WTC11 (cell line): Measurements from ENCODE around the gene GARIN3. TPM values are rescaled to one million over a fixed set of nuclear protein-coding genes. Genes with fewer than 3 reads are reported as not detected.

ENCODE experiments used
- ATAC-seq: fragments of 200-7000 bp; cut with Tn5 transposase; 2 replicates; pipeline ENCODE4 v1.10.0; 2021; ENCODE audit warnings: mild to moderate bottlenecking, moderate library complexity
- CTCF ChIA-PET: fragments of 300-600 bp; sonication (Branson Sonifier 250); formaldehyde crosslinking; loops from one replicate; lab custom pipeline; 2021; ENCODE audit warnings: antibody characterized with exemption; lab: Charles Lee
- POLR2A ChIA-PET: fragments of 350-600 bp; sonication (Branson Sonifier 250); formaldehyde crosslinking; loops from one replicate; lab custom pipeline; 2021; ENCODE audit warnings: antibody characterized with exemption; lab: Charles Lee
- DNase-seq: peaks from one replicate; pipeline ENCODE4 v3.0.0; 2021; ENCODE audit warnings: low spot score
- H3K27ac Mint-ChIP-seq: 2 replicates; pipeline ENCODE4 v1.8.0; 2021; ENCODE audit warnings: mixed read lengths
- H3K27me3 Mint-ChIP-seq: 2 replicates; pipeline ENCODE4 v1.8.0; 2021; ENCODE audit warnings: low read depth, mild to moderate bottlenecking, moderate library complexity, mixed read lengths
- H3K36me3 Mint-ChIP-seq: 2 replicates; pipeline ENCODE4 v1.8.0; 2021; ENCODE audit warnings: mixed read lengths
- H3K4me1 Mint-ChIP-seq: 2 replicates; pipeline ENCODE4 v1.8.0; 2022; ENCODE audit warnings: mixed read lengths
- H3K4me3 Mint-ChIP-seq: 2 replicates; pipeline ENCODE4 v1.8.0; 2021; ENCODE audit warnings: mild to moderate bottlenecking, moderate library complexity, mixed read lengths
- H3K9me3 Mint-ChIP-seq: 2 replicates; pipeline ENCODE4 v1.8.0; 2021; ENCODE audit warnings: mixed read lengths
- ATF2 ChIP-seq: sonication (generic); formaldehyde crosslinking; IDR thresholded peaks from 2 replicates; pipeline ENCODE4 v1.8.1; 2022; ENCODE audit warnings: low read depth, missing genetic modification reagents, borderline replicate concordance
- CREB1 ChIP-seq: sonication (generic); formaldehyde crosslinking; IDR thresholded peaks from 2 replicates; pipeline ENCODE4 v1.8.0; 2023; ENCODE audit warnings: mild to moderate bottlenecking, missing genetic modification reagents
- E2F4 ChIP-seq: sonication (generic); formaldehyde crosslinking; IDR thresholded peaks from 2 replicates; pipeline ENCODE4 v1.8.1; 2022; ENCODE audit warnings: low read depth, mild to moderate bottlenecking, moderate library complexity, missing genetic modification reagents, borderline replicate concordance
- E2F5 ChIP-seq: sonication (generic); formaldehyde crosslinking; IDR thresholded peaks from 2 replicates; pipeline ENCODE4 v1.8.1; 2022; ENCODE audit warnings: mild to moderate bottlenecking, moderate library complexity, missing genetic modification reagents
- ESRRA ChIP-seq: sonication (generic); formaldehyde crosslinking; IDR thresholded peaks from 2 replicates; pipeline ENCODE4 v1.8.1; 2022; ENCODE audit warnings: mild to moderate bottlenecking, missing genetic modification reagents, borderline replicate concordance
- FOXK1 ChIP-seq: sonication (generic); formaldehyde crosslinking; IDR thresholded peaks from 2 replicates; pipeline ENCODE4 v1.8.0; 2022; ENCODE audit warnings: mild to moderate bottlenecking, moderate library complexity, missing genetic modification reagents
- FOXP4 ChIP-seq: sonication (generic); formaldehyde crosslinking; IDR thresholded peaks from 2 replicates; pipeline ENCODE4 v1.8.0; 2022; ENCODE audit warnings: mild to moderate bottlenecking, missing genetic modification reagents
- HMGA2 ChIP-seq: fragments of 250-450 bp; sonication (Bioruptor Pico); IDR thresholded peaks from 2 replicates; pipeline ENCODE4 v1.4.0; 2021; ENCODE audit warnings: mild to moderate bottlenecking, moderate library complexity
- JAZF1 ChIP-seq: fragments of 250-450 bp; sonication (Bioruptor Pico); IDR thresholded peaks from 2 replicates; pipeline ENCODE4 v1.9.0; 2021; ENCODE audit warnings: moderate library complexity, mild to moderate bottlenecking, inconsistent platforms
- MAX ChIP-seq: sonication (generic); formaldehyde crosslinking; IDR thresholded peaks from 2 replicates; pipeline ENCODE4 v1.8.0; 2022; ENCODE audit warnings: mild to moderate bottlenecking, missing genetic modification reagents
- MLX ChIP-seq: sonication (generic); formaldehyde crosslinking; IDR thresholded peaks from 2 replicates; pipeline ENCODE4 v1.8.1; 2023; ENCODE audit warnings: mild to moderate bottlenecking, missing genetic modification reagents, moderate library complexity
- MYBL2 ChIP-seq: sonication (generic); formaldehyde crosslinking; IDR thresholded peaks from 2 replicates; pipeline ENCODE4 v1.8.1; 2023; ENCODE audit warnings: mild to moderate bottlenecking, moderate library complexity, missing genetic modification reagents
- NFATC4 ChIP-seq: fragments of 250-450 bp; sonication (Bioruptor Pico); IDR thresholded peaks from 2 replicates; pipeline ENCODE4 v1.9.0; 2021; ENCODE audit warnings: mild to moderate bottlenecking
- NR1H2 ChIP-seq: sonication (generic); formaldehyde crosslinking; IDR thresholded peaks from 2 replicates; pipeline ENCODE4 v1.9.0; 2021; ENCODE audit warnings: mild to moderate bottlenecking, moderate library complexity, missing genetic modification reagents
- PRDM15 ChIP-seq: sonication (generic); formaldehyde crosslinking; IDR thresholded peaks from 2 replicates; pipeline ENCODE4 v1.8.0; 2022; ENCODE audit warnings: missing genetic modification reagents
- PRRX2 ChIP-seq: fragments of 250-450 bp; sonication (Bioruptor Pico); IDR thresholded peaks from 2 replicates; pipeline ENCODE4 v1.8.0; 2021; ENCODE audit warnings: mild to moderate bottlenecking
- TEAD4 ChIP-seq: sonication (generic); formaldehyde crosslinking; IDR thresholded peaks from 2 replicates; pipeline ENCODE4 v1.8.0; 2022; ENCODE audit warnings: mild to moderate bottlenecking, missing genetic modification reagents
- ZBTB21 ChIP-seq: sonication (generic); formaldehyde crosslinking; IDR thresholded peaks from 2 replicates; pipeline ENCODE4 v1.8.1; 2023; ENCODE audit warnings: mild to moderate bottlenecking, missing genetic modification reagents, borderline replicate concordance
- ZMAT4 ChIP-seq: fragments of 250-450 bp; sonication (Bioruptor Pico); IDR thresholded peaks from 2 replicates; pipeline ENCODE4 v1.9.0; 2021; ENCODE audit warnings: mild to moderate bottlenecking
- ZNF121 ChIP-seq: sonication (generic); formaldehyde crosslinking; IDR thresholded peaks from 2 replicates; pipeline ENCODE4 v1.8.0; 2023; ENCODE audit warnings: missing genetic modification reagents
- ZNF232 ChIP-seq: sonication (generic); formaldehyde crosslinking; IDR thresholded peaks from 2 replicates; pipeline ENCODE4 v1.8.0; 2022; ENCODE audit warnings: mild to moderate bottlenecking, missing genetic modification reagents
- ZNF263 ChIP-seq: sonication (generic); formaldehyde crosslinking; IDR thresholded peaks from 2 replicates; pipeline ENCODE4 v1.8.1; 2022; ENCODE audit warnings: low read depth, mild to moderate bottlenecking, moderate library complexity, missing genetic modification reagents
- ZNF396 ChIP-seq: fragments of 250-450 bp; sonication (Bioruptor Pico); IDR thresholded peaks from 2 replicates; pipeline ENCODE4 v1.8.0; 2021; ENCODE audit warnings: mild to moderate bottlenecking, moderate library complexity, borderline replicate concordance
- total RNA-seq: library from RNA; stranded (reverse); gene quantifications from 3 replicates; pipeline ENCODE4 v1.2.3, GENCODE V29; 2021

GARIN3 gene
- total RNA-seq, 1 experiment from 2014 or later: not detected

- TF ChIP-seq PRDM15 (CRISPR knock-in tag) (no peak), ZNF232 (CRISPR knock-in tag) (no peak), NFATC4 (CRISPR knock-in tag) (no peak)
- TF ChIP-seq, all 79 proteins: peak for 0
Observed at GRCh38 chr5:157116483-157116954, 49.5 kb downstream of the GARIN3 start (continued).

- DNase-seq: no peak
- CTCF ChIA-PET: interaction anchor here (0.7 kb wide), 1 partner anchor 16 kb away, joined by 4 read pairs; no protein-coding TSS in a partner anchor
- TF ChIP-seq NR1H2 (no peak), ZNF121 (CRISPR knock-in tag) (no peak), ZNF263 (CRISPR knock-in tag) (no peak), HMGA2 (CRISPR knock-in tag) (no peak), ATF2 (CRISPR knock-in tag) (no peak), FOXK1 (CRISPR knock-in tag) (no peak), E2F5 (CRISPR knock-in tag) (no peak), ZMAT4 (CRISPR knock-in tag) (no peak), MLX (CRISPR knock-in tag) (no peak), CREB1 (CRISPR knock-in tag) (no peak), ZNF396 (CRISPR knock-in tag) (no peak), TEAD4 (CRISPR knock-in tag) (no peak), MYBL2 (CRISPR knock-in tag) (no peak), PRRX2 (CRISPR knock-in tag) (no peak), ZBTB21 (CRISPR knock-in tag) (no peak), E2F4 (CRISPR knock-in tag) (no peak), ESRRA (CRISPR knock-in tag) (no peak), FOXP4 (CRISPR knock-in tag) (no peak), JAZF1 (CRISPR knock-in tag) (no peak), MAX (CRISPR knock-in tag) (no peak)
- Mint-ChIP-seq H3K27me3 (no peaks in the 10 kb centered on the region), H3K36me3 (no peaks in the 10 kb centered on the region), H3K27ac (no peak overlapping the region), H3K4me1 (no peaks in the 10 kb centered on the region), H3K4me3 (no peak overlapping the region), H3K9me3 (no peaks in the 10 kb centered on the region)
- POLR2A ChIA-PET: no interaction called here
- no peak for ATAC-seq
Observed at GRCh38 chr5:157115502-157115901, 50.6 kb downstream of the GARIN3 start.
